ENCODE results near the gene POP4.
"Not testable (repeated sequence)": the region's sequence is repeated elsewhere in the genome, so short reads cannot be mapped to it uniquely, and the experiment has no call there.

POP4 gene, protein sequence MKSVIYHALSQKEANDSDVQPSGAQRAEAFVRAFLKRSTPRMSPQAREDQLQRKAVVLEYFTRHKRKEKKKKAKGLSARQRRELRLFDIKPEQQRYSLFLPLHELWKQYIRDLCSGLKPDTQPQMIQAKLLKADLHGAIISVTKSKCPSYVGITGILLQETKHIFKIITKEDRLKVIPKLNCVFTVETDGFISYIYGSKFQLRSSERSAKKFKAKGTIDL

DNA sequence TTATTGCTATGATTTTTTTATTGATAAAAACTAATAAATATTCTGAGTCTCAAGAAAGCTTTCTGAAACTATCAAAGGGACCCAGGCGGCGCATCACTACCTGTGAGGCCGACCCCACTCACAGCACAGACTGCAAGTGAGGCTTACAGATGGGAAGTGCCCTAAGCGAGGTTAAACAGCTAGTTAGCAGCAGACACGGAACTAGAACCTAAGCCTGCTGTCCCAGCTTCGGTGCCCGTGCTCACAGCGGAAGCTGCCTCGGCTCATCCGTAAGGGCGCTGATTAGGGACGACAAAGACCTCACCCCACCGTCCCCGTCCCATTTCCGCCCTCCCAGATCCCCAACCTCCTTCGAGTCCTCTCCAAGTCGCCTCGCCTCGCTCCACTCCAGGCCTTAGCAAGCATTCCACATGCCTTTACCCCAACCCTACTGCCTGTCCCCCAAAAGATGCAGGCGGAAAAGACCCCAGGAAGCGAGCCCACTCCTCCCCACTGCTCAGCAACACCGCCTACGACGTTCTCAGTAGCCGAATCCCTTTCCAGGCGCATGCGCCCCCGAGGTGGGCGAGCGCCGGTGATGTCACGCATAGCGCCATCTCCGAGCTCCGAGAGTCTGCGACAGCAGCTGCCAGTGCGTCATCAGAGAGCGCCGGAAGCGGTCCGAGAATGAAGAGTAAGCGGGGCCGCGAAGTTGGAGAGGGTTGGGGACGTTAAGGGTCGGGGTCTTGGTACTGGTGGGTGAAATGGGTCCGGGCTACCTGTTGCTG, at the start of gene POP4:
Gene POP4, plus strand, starts transcription at position 631 of the 767 bp plus-strand sequence. Its CDS starts 36 bp downstream, at position 667.
- peak; percentile 96 to 99 for DNase-seq

DNA sequence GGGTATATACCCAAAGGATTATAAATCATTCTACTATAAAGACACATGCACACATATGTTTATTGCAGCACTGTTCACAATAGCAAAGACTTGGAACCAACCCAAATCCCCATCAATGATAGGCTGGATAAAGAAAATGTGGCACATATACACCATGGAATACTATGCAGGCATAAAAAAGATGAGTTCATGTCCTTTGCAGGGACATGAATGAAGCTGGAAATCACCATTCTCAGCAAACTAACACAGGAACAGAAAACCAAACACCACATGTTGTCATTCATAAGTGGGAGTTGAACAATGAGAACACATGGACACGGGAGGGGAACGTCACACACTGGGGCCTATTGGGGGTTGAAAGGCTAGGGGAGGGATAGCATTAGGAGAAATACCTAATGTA, 47.0 kb upstream of the POP4 start:
- not testable (repeated sequence) for DNase-seq

DNA sequence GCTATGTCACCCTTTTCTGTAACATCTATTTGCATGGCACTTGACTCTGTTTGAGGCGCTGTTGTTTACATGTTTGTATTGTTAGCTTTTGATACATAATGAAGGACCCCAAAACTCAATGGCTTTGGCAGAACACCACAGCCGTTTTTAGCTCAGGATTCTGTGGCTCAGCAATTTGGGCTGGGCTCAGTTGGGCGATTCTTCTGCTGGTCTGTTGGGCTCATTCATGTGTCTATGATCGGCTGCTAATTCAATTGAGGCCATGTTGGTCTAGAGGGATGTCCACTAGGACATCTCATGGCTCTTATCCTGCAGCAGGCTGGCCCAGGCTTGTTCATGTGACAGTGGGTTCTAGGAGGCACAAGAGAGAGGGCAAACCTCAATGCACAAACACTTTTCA, 46.3 kb upstream of the POP4 start:
- DNase-seq = no peak

DNA sequence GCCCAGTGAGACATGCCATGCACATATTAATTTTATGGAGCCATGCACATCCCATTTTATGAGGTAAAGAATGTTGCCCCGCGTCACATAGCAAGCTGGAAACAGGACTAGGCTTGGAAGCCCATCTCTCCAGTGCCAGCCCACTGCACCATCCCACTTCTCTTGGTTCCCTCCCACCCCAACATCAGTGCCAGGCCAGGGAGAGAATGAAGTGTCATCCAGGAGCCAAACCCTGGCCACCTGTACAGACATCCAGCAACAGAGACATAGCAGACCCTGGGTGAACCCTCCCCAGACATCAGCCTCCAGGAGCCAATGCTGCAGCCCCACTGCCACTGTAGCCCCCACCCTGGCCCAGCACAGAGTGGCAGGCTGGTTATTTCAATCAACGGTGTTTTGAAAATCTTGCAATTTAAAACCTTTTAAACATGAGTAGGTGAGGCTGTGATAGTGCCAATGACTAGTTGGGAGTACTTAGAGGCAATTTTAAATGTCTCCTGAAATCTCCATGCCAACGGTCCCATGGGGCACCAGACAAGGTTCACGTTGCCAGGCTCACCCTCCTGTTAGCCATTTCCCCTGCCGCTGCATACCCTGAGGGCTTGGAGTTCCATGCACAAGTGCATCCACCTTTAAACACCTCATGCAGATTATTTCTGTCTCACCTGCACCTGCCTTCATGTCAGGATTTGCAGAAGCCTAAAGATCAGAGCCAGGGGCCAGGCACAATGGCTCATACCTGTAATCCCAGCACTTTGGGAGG, 45.6 kb upstream of the POP4 start:
- DNase-seq = no peak

DNA sequence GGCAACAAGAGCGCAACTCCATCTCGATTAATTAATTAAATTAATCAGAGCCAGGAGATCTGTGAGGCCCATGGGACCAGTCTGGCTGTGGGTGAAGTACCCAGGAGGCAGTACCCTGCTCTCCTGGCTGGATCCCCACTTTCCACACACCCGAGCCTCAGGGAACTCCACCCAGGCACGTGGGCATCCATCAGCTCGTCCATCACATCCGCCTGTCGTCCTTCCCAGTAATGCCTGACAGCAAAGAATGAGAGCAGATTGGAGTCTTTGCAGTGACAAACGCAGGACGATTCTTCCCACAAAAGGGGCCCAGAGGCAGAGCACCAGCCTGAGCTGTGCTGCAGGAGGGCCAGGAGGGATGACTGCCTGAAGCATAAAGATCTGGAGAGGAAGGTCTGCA, 44.5 kb upstream of the POP4 start:
- DNase-seq = no peak

DNA sequence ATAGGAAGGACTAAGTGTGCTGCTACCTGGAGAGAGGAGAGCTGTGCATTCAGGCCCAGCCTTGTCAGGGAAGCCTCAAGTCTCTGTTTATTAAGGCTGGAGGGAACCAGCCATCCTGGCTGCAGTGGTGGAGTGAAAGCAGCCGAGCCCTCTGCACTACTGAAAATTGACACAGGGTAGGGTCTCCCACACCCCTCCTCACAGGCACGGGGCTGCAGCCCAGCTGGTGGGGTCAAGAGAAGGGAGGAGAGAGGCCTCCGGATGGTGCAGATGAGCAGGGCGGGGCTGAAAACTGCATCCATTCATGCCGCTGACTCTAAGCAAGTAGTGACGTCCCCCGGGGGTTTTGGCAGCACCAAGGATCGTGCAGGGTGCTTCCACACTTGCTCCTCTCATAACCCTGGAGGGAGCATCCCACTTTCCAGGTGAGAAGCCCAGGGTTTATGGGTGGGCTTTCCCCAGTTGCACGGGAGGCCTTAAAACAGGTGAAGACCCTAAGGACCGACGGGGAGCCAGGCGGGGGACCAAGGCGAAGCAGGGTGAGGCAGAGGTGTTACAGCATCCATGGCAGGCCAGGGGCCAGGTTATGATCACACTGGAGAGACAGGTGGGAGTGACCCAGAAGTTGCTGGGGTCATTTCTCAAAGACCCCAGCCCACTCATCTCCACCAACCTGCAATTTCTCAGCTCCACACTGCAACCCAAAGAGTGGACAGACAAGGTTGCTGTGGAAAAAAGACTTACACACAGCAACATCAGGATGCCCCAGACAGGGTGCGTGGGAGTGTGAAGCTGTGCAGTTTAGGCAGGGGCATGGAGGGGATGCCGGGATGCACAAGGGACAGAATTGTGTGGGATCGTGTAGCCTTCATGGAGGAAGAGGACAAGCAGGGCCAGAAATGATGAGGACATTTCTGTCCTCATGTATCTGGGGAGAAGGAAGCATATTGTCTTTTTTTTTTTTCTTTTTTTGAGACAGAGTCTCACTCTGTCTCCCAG, 43.5 kb upstream of the POP4 start:
- no peak for DNase-seq

DNA sequence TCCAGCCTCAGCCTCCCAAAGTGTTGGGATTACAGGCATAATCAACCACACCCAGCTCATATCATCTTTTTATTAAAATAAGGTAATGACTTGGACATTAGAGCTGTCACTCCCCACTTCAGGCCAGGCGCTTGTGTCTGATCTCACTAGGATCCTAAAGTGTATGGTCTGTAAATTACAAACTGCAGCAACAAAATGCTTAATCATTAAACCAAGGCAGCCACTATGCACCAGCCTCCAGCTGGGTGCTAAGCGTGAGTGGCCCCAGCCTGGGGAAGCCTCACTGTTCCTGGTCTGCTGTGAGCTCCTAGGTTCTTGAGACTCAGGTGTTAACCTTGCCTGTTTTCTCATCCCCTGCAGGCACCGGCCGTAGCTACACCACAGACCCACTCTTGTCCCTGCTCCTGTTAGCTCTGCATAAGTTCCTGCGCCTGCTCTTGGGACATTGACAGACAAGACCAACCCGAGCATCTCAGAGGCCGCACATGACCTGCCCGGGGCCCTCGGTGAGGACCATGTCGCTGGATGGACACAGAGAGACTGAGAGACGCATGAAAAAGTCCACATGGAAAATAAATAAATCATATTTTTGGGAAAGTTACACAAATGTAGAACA, 42.5 kb upstream of the POP4 start:
- DNase-seq = no peak

DNA sequence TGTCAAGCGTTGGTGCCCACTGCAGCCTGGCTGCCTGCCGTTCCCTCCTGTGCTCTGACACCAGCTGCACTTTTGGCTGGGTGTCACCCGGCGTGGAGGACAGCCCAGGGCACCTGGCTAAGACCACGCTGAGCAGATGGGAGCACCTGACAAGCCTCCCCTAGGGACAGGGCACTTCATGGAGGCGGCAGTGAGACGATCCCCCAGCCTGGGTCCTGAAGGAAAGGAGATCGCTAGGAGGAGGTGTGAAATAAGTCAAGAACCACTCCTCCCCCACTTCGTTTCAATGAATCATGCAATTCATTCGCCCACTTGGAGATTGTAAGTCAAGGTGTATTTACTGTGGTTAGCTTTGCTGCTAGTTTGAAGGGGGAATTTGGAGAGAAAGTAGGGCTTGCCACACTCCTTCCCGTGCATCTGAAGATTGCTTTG, 41.5 kb upstream of the POP4 start:
- DNase-seq = no peak

DNA sequence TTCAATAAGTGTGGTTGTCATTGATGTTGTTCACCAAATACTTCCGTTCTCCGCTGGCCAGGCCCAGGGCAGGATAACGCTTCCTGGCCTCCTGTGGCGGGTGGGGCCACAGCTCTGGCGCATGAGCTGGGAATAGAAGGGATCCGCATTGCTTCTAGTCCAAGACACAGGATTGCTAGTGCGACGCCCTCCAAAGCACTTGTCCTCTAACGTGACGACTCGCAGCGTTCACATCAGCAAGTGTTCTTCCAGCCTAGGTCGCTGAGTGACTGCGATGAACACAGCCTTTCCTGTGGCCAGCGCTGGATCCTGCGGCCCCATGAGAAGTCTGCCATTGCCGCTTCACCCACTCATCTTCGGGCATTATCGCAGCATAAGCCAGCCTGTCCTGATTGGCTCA, 40.9 kb upstream of the POP4 start:
- no peak for DNase-seq

DNA sequence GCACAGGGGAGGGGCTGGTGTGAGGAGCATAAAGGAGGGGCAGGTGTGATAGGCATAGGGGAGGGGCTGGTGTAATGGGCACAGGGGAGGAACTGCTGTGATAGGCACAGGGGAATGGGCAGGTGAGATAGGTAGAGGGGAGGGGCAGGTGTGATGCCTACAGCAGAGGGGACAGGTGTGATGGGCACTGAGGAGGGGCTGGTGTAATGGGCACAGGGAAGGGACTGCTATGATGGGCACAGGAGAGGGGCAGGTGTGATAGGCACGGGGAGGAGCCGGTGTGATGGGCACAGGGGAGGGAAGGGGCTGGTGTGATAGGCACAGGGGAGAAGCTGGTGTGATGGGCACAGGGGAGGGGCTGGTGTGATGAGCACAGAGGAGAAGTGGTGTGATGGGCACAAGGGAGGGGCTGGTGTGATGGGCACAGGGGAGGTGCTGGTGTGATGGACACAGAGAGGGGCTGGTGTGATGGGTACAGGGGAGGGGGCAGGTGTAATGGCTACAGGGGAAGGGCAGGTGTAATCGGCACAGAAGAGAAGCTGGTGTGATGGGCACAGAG, 39.5 kb upstream of the POP4 start:
- no peak for DNase-seq

DNA sequence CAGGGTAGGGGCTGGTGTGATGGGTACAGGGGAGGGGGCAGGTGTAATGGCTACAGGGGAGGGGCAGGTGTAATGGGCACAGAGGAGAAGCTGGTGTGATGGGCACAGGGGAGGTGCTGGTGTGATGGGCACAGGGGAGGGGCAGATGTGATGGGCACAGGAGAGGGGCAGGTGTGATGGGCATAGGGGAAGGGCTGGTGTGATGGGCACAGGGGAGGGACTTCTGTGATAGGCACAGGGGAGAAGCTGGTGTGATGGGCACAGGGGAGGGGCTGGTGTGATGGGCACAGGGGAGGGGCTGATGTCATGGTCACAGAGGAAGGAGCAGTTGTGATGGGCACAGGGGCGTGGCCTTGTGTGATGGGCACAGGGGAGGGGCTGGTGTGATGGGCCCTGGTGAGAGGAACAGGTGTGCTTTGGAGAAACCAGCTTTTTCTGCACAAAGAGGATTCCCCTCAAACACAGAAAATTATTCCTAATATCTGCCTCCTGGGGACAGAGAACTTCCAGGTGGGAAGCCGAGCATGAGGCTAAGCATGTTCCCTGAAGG, 38.6 kb upstream of the POP4 start:
- no peak for DNase-seq

DNA sequence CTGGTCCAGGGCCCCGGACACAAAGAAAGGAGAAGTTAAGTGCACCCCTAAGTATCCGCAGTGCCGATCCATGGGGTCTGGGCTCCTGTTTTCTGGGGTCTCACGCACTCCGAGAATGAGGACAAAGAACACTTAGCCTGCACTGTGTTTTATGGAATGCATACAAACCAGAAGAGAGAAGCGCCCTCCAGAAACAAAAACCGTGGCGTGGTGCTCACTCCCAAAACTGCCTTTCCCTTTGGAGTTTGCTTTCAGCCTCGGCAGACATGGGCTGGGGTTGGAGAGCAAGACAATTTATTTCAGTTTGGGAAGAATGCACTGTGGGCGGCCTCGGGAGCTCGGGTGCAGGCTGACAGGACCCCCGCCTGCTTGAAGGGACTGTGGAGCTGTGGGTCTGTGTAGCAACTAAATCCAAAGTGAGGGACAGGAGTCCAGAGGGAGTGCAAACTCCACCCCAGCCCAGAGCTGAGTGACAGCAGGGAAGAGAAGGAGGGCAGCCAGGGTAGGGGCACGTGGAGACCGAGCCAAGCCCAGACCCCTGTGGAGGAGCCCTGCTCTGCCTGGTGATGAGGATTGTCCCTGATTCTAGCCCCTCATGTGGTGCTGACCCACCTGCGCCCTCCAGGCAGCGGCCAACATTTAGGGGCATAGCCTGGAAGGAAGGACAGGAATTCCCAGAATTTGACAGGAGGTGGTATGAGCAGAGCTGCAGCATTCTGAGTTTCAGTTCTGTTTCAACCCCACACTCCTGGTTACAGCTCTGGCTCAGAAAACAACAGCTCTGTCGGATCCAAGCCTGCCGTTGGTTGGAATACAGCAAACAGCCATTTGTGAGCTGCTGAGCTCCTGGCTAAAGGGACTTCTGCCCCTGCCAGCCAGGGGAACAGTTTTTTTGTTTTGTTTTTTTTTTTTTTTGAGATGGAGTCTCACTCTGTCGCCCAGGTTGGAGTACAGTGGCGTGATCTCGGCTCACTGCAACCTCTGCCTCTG, 37.8 kb upstream of the POP4 start:
- DNase-seq = no peak

DNA sequence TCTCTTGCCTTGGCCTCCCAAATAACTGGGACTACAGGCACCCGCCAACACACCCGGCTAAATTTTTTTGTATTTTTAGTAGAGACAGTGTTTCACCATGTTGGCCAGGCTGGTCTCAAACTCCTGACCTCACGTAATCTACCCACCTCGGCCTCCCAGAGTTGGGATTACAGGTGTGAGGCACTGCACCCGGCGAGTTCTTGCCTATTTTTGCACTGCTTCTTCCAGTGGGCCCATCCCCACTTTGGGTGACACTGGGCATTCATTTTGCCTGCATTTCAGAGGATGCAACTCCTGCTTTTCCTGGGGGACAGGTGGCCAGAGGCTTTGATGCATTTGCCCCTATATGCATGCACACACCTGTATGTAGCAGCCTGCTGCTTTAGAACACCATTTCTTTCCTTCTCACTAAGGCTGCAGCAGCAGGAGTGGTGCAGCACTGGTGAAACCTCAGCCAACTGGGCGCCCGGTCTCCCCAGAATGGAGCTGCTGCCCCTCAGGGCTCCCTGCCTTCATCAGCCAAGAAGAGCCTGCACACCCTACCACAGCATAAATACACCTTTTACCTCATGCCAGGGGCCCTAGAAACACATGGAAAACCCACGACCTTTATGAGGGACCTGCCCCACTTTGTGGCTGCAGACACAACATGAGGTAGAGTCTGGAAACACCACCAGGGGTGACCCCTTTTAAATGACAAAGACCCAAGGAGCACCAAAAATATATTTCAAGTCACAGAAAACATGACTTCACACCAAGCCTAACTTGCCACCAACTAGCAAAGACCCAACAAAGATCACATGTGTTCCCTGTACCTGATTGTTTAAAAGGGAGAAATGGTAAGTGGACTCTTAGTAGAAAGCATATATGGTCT, 36.8 kb upstream of the POP4 start:
- DNase-seq = no peak

DNA sequence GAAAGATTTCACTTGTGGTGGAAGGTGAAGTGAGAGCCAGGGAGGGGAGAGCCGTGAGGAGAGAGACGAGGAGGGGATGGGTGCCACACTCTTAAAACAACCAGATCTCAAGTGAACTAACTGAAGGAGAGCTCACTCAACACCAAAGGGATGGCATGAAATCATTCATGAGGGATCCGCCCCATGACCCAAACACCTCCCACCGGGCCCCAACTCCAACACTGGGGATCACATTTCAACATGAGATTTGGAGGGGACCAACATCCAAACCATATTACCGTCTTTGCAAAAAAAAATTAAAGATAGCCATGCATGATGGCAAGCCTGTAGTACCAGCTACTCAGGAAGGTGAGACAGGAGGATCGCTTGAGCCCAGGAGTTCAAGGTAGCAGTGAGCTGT, 34.9 kb upstream of the POP4 start:
- no peak for DNase-seq

DNA sequence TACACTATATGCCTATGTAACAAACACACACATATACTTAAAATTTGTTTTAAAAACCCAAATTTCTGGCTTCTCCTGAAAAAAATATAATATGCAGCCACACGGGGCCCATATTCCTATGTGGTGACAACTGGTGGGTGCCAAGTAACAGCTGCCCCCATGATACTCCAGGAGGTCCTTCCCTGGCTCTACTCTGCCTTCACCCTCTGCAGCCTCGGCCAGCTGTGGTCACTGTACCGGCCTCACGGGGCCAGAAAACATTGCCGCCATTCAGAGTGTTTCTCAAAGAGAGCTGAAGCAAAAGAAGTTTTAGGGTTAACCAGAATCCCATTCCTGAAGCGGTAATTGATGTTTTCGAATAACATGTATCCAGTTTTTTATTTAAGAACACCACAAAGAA, 32.6 kb upstream of the POP4 start:
- DNase-seq = no peak

DNA sequence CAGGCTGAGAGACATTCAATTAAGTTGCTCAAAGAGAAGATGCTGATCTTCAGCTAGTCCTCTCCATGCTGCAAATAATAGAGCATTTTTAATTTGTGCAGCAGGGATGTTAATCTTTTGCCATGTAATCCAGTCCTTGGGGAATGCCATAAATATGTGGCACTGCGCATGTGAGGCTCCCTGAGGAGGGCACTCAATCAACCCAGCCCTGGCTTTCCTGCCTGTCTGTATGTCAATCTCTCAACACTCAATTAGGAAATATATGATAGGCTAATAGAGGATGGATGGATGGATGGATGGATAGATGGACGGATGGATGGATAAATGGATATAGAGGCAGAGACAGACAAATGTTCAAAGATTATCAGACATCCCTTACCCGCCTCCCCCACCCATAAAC, 31.6 kb upstream of the POP4 start:
- no peak for DNase-seq

DNA sequence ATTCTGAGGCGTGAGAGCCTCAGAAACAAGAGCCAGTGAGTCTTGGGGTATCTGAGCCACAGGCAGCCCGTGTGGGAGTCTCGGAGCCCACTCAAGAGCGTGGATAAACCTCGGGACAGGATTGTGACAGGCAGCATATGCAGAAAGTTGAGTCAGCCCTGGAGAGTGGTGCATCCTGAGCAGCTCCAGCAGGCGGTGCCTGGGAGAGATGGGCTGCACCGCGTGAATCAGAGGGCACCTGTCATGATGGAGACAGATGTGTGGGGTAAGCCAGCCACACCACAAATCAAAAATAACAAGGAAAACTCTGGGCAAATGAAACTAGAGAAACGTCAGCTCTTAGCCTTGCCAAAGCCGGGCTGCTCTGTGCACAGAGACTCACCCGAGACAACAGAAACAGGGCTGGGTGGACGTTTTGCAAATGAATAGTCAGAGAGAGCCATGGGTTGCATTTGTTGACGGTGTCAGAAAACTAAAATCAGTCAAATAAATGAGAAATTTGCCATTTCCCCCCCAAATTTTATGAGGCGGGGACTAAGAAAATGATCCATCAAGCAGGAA, 30.0 kb upstream of the POP4 start:
- no peak for DNase-seq

DNA sequence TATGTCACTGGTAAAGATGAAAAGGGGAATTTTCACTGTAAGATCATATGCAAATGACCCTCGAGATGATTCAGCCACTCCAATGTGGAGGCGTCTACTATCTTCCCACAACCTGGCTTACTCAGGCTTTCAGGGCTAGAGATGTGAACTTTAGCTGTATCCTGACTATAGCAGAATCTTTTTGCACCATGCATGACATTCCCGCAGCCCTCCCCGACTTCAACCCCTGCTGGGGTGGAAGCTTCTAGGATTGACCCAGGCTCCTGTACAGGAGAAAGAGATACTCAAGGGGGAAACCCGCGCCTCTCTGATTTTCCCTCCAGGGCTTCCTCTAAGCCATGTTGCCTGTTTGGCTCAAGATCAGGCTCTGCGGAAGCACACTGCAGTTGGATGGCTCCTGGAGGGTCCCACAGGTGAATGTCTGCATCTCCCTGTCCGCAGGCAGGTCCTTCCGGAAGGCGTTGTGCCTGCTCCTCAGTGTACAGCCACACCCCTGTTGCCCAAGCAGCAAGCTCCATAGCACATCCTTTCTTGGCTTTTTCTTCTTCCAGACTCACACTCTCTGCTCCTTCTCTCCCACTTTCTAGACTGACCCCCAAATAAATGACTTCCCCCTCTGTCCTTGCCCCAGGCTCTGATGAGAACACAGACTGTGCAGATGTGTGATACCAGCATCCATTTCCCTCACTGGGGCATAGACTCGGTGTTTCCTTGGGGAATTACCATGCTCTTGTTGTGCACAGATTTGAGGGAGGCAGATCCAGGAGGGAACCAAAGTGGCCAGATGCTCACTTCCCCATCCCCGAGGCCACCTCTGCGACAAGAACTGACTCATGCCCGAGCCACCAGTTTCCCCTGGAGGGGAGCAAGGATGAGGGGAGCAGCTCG, 29.1 kb upstream of the POP4 start:
- no peak for DNase-seq
